Mesenchymal stem cell (in vitro differentiated cells and primary cell): Measurements from ENCODE around the gene ATP9A.

Experiments
- DNase-seq: peaks from one replicate; pipeline ENCODE4 v3.0.0-alpha.2; 2013
- H2AFZ ChIP-seq: one replicate; pipeline ENCODE4 v1.6.1; 2013; ENCODE audit warnings: low read depth, mild to moderate bottlenecking, control low read depth, inconsistent platforms, low read length, moderate library complexity
- H2AK5ac ChIP-seq: 2 replicates; pipeline ENCODE4 v1.6.1; 2013; ENCODE audit warnings: low read length, moderate library complexity, mild to moderate bottlenecking, inconsistent platforms; ENCODE audit not compliant: severe bottlenecking
- H2BK120ac ChIP-seq: one replicate; pipeline ENCODE4 v1.6.1; 2013; ENCODE audit warnings: low read depth, mild to moderate bottlenecking, inconsistent platforms, low read length, moderate library complexity
- H2BK12ac ChIP-seq, 2 experiments: one replicate each; pipeline ENCODE4 v1.6.1; 2013; ENCODE audit warnings: inconsistent platforms in 2 of 2, low read length in 2 of 2, mild to moderate bottlenecking in 2 of 2, moderate library complexity in 2 of 2, control low read depth in 1 of 2
- H2BK15ac ChIP-seq: one replicate; pipeline ENCODE4 v1.6.1; 2013; ENCODE audit warnings: mild to moderate bottlenecking, low read depth, inconsistent platforms; ENCODE audit not compliant: poor library complexity, severe bottlenecking
- H2BK5ac ChIP-seq: 2 replicates; pipeline ENCODE4 v1.6.1; 2013; ENCODE audit warnings: low read depth, mild to moderate bottlenecking, low read length, control low read depth, inconsistent platforms; ENCODE audit not compliant: poor library complexity, severe bottlenecking
- H3K14ac ChIP-seq, 2 experiments: one replicate each; pipeline ENCODE4 v1.6.1; 2013; ENCODE audit warnings: inconsistent platforms in 2 of 2, low read length in 2 of 2, control low read depth in 1 of 2, mild to moderate bottlenecking in 1 of 2, moderate library complexity in 1 of 2
- H3K18ac ChIP-seq, 2 experiments: one replicate each; pipeline ENCODE4 v1.6.1; 2013; ENCODE audit warnings: inconsistent platforms in 2 of 2, low read length in 2 of 2, control low read depth in 1 of 2, low read depth in 1 of 2, mild to moderate bottlenecking in 1 of 2
- H3K23ac ChIP-seq, 2 experiments: one replicate each; pipeline ENCODE4 v1.6.1; 2013; ENCODE audit warnings: inconsistent platforms in 2 of 2, low read length in 2 of 2, mild to moderate bottlenecking in 2 of 2, moderate library complexity in 2 of 2, control low read depth in 1 of 2
- H3K27ac ChIP-seq: 2 replicates; pipeline ENCODE4 v1.5.1; 2013; ENCODE audit warnings: mild to moderate bottlenecking, moderate library complexity, low read length, control low read depth, inconsistent platforms; ENCODE audit not compliant: poor library complexity, severe bottlenecking
- H3K27me3 ChIP-seq, 2 experiments: 2 replicates each; pipeline versions ENCODE4 v1.6.1 to v1.7.0; 2013; ENCODE audit warnings: low read length in 2 of 2, mild to moderate bottlenecking in 2 of 2, moderate library complexity in 2 of 2, control low read depth in 1 of 2, inconsistent platforms in 1 of 2; ENCODE audit not compliant: control insufficient read depth in 1 of 2, insufficient read depth in 1 of 2
- H3K36me3 ChIP-seq, 2 experiments: 2 replicates each; pipeline versions ENCODE4 v1.6.1 to v1.7.0; 2013; ENCODE audit warnings: low read length in 2 of 2, control low read depth in 1 of 2, inconsistent platforms in 1 of 2, low read depth in 1 of 2, mild to moderate bottlenecking in 1 of 2; ENCODE audit not compliant: insufficient read depth in 2 of 2, control insufficient read depth in 1 of 2
- H3K4ac ChIP-seq, 2 experiments: one replicate each; pipeline ENCODE4 v1.6.1; 2013; ENCODE audit warnings: inconsistent platforms in 2 of 2, low read length in 2 of 2, mild to moderate bottlenecking in 2 of 2, moderate library complexity in 2 of 2, control low read depth in 1 of 2, low read depth in 1 of 2
- H3K4me1 ChIP-seq: 2 replicates; pipeline ENCODE4 v1.6.1; 2013; ENCODE audit warnings: low read depth, low read length, control low read depth; ENCODE audit not compliant: control insufficient read depth, insufficient read depth
- H3K4me2 ChIP-seq: 2 replicates; pipeline ENCODE4 v1.6.1; 2013; ENCODE audit warnings: low read length, mild to moderate bottlenecking, inconsistent platforms; ENCODE audit not compliant: poor library complexity, severe bottlenecking
- H3K4me3 ChIP-seq, 2 experiments: 2 replicates each; pipeline versions ENCODE4 v1.5.1 to v1.7.0; 2013; ENCODE audit warnings: low read length in 2 of 2, mild to moderate bottlenecking in 2 of 2, control low read depth in 1 of 2, low read depth in 1 of 2; ENCODE audit not compliant: insufficient read depth in 1 of 2
- H3K79me1 ChIP-seq: replicated peaks from 2 replicates; pipeline ENCODE4 v1.6.1; 2013; ENCODE audit warnings: mild to moderate bottlenecking, control low read depth, low read length, inconsistent platforms; ENCODE audit not compliant: poor library complexity, severe bottlenecking
- H3K9ac ChIP-seq: 2 replicates; pipeline ENCODE4 v1.7.0; 2013; ENCODE audit warnings: mild to moderate bottlenecking, low read length, moderate library complexity
- H3K9me3 ChIP-seq: 2 replicates; pipeline ENCODE4 v1.7.0; 2013; ENCODE audit warnings: mild to moderate bottlenecking, low read length; ENCODE audit not compliant: control insufficient read depth
- H4K8ac ChIP-seq: one replicate; pipeline ENCODE4 v1.6.1; 2013; ENCODE audit warnings: inconsistent platforms, mild to moderate bottlenecking, low read length, moderate library complexity
- H4K91ac ChIP-seq: one replicate; pipeline ENCODE4 v1.6.1; 2013; ENCODE audit warnings: mild to moderate bottlenecking, low read length, inconsistent platforms
- WGBS: methylation state at CpG from one replicate; pipeline ENCODE4 v1.1.7; 2013; ENCODE audit warnings: mixed read lengths; 5-methylcytosine and 5-hydroxymethylcytosine counted together

ATP9A gene

DNA sequence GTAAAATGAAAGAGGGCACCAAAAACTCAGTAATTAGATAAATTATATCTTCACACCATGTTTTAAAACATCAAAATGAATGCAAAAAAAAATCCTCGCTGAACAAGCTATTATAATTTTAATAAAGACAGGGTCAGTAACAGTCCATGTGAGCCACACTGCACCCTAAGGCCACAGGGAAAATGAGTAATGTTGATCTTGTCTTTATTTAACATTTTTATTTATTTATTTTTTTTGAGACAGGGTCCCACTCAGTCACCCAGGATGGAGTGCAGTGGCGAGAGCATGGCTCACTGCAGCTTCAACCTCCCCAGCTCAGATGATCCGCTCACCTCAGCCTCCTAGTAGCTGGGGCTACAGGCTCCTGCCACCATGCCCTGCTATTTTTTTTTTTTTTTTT is 217.0 kb downstream of the ATP9A start:
- no peak overlapping the region for H3K4me3 ChIP-seq
- no peaks in the 10 kb centered on the region for H3K36me3 ChIP-seq
- no peak overlapping the region for H4K91ac ChIP-seq
- H3K9me3 ChIP-seq, result no peaks in the 10 kb centered on the region
- no peak overlapping the region for H3K14ac ChIP-seq
- no peak overlapping the region for H2AK5ac ChIP-seq
- no peaks in the 10 kb centered on the region for H3K79me1 ChIP-seq
- no peak overlapping the region for H2BK15ac ChIP-seq
- H4K8ac ChIP-seq, result no peak overlapping the region
- H3K4me2 ChIP-seq, result no peak overlapping the region
- no peak overlapping the region for H3K27ac ChIP-seq
- H2BK12ac ChIP-seq, result no peak overlapping the region
- no peak overlapping the region for H3K9ac ChIP-seq
- H3K23ac ChIP-seq, result no peak overlapping the region
- no peak overlapping the region for H2AFZ ChIP-seq
- no peaks in the 10 kb centered on the region for H3K4me1 ChIP-seq
- H2BK5ac ChIP-seq, result no peak overlapping the region
- 100% methylated on average over 1 of the region's 3 CpGs for WGBS
- H2BK120ac ChIP-seq, result no peak overlapping the region
- H3K27me3 ChIP-seq, result peaks cover 6 to 20% of the 10 kb centered on the region in 2 experiments
- DNase-seq, result peak; percentile 48
- no peak overlapping the region for H3K18ac ChIP-seq
- H3K4ac ChIP-seq, result no peak overlapping the region

- Histone ChIP-seq H3K79me1 (no peaks in the 10 kb centered on the region), H2BK5ac (no peak overlapping the region), H3K4me2 (no peak overlapping the region), H2BK12ac (no peak overlapping the region), H4K8ac (no peak overlapping the region), H3K23ac (no peak overlapping the region), H3K18ac (no peak overlapping the region), H2AK5ac (no peak overlapping the region), H3K9me3 (no peaks in the 10 kb centered on the region), H3K4me1 (no peaks in the 10 kb centered on the region), H2AFZ (no peak overlapping the region), H3K9ac (no peak overlapping the region), H3K27ac (no peak overlapping the region), H2BK120ac (no peak overlapping the region), H4K91ac (no peak overlapping the region), H3K36me3 (no peaks in the 10 kb centered on the region), H2BK15ac (no peak overlapping the region), H3K4ac (no peak overlapping the region), H3K4me3 (no peak overlapping the region), H3K14ac (no peak overlapping the region), H3K27me3 (peaks cover 17 to 36% of the 10 kb centered on the region in 2 experiments)
- peak; percentile 47 for DNase-seq
- over 99% methylated on average over 4 of the region's 4 CpGs for WGBS
Observed at GRCh38 chr20:51549474-51549873, 218.7 kb downstream of the ATP9A start.

- no peak overlapping the region for H2BK5ac ChIP-seq
- no peaks in the 10 kb centered on the region for H3K9me3 ChIP-seq
- no peak overlapping the region for H3K18ac ChIP-seq
- no peak overlapping the region for H3K4ac ChIP-seq
- H3K36me3 ChIP-seq, result no peaks in the 10 kb centered on the region
- H3K14ac ChIP-seq, result no peak overlapping the region
- H3K4me3 ChIP-seq, result no peak overlapping the region
- peaks cover 29 to 48% of the 10 kb centered on the region in 2 experiments for H3K27me3 ChIP-seq
- DNase-seq, result no peak
- H3K27ac ChIP-seq, result no peak overlapping the region
- no peak overlapping the region for H3K4me2 ChIP-seq
- no peak overlapping the region for H2BK12ac ChIP-seq
- H2BK120ac ChIP-seq, result no peak overlapping the region
- no peak overlapping the region for H2AK5ac ChIP-seq
- H3K79me1 ChIP-seq, result no peaks in the 10 kb centered on the region
- H4K8ac ChIP-seq, result no peak overlapping the region
- H2BK15ac ChIP-seq, result no peak overlapping the region
- WGBS, result 85% methylated on average over 6 of the region's 7 CpGs
- H3K4me1 ChIP-seq, result peaks cover 2% of the 10 kb centered on the region
- H4K91ac ChIP-seq, result no peak overlapping the region
- H3K9ac ChIP-seq, result no peak overlapping the region
- no peak overlapping the region for H3K23ac ChIP-seq
- H2AFZ ChIP-seq, result no peak overlapping the region
Observed at GRCh38 chr20:51547951-51548350, 220.2 kb downstream of the ATP9A start.
